HG03354 (cell line): Measurements from ENCODE around the gene LRCH4.
A peak's percentile ranks its signal among the peaks of the same experiment; 100 is the strongest.
"Not testable (repeated sequence)": the region's sequence is repeated elsewhere in the genome, so short reads cannot be mapped to it uniquely, and the experiment has no call there.

Source experiments
- ATAC-seq: cut with Tn5 transposase; IDR thresholded peaks from one replicate; pipeline ENCODE4 v1.9.1; 2021; ENCODE audit warnings: mild to moderate bottlenecking; ENCODE audit not compliant: unreplicated experiment, poor library complexity, severe bottlenecking

Gene LRCH4

GRCh38 chr7:100570954-100571828 is 14.7 kb downstream of the LRCH4 start:
- ATAC-seq = no peak

GRCh38 chr7:100568896-100569844 is 16.8 kb downstream of the LRCH4 start:
- ATAC-seq = peak; percentile 44

GRCh38 chr7:100568176-100568895 is 17.6 kb downstream of the LRCH4 start:
- no peak for ATAC-seq

- ATAC-seq = peak; percentile 35
These were observed 18.2 kb downstream of the LRCH4 start for GRCh38 chr7:100567751-100568175.

GRCh38 chr7:100567031-100567730 is 18.7 kb downstream of the LRCH4 start:
- no peak for ATAC-seq

- no peak for ATAC-seq
These were observed 19.9 kb downstream of the LRCH4 start for GRCh38 chr7:100566018-100566531.

- ATAC-seq = no peak
These were observed 20.8 kb downstream of the LRCH4 start for GRCh38 chr7:100565133-100565571.

GRCh38 chr7:100564405-100564804 is 21.5 kb downstream of the LRCH4 start:
- ATAC-seq = not testable (repeated sequence)

- ATAC-seq = no peak
These were observed 22.0 kb downstream of the LRCH4 start for GRCh38 chr7:100563809-100564400.

- no peak for ATAC-seq
These were observed 22.8 kb downstream of the LRCH4 start for GRCh38 chr7:100563100-100563564.

- no peak for ATAC-seq
These were observed 23.5 kb downstream of the LRCH4 start for GRCh38 chr7:100562195-100563099.

- ATAC-seq = no peak
These were observed 24.3 kb downstream of the LRCH4 start for GRCh38 chr7:100561491-100562194.

- ATAC-seq = no peak
These were observed 26.8 kb downstream of the LRCH4 start for GRCh38 chr7:100559127-100559526.

- ATAC-seq = no peak
These were observed 29.4 kb downstream of the LRCH4 start for GRCh38 chr7:100556541-100556940.

GRCh38 chr7:100555701-100556100 is 30.2 kb downstream of the LRCH4 start:
- ATAC-seq = no peak

GRCh38 chr7:100553032-100553431 is 32.9 kb downstream of the LRCH4 start:
- no peak for ATAC-seq

GRCh38 chr7:100552532-100552931 is 33.4 kb downstream of the LRCH4 start:
- no peak for ATAC-seq
